GM18909 (cell line): ENCODE measurements around the gene ERN1.
"Not testable (repeated sequence)": the region's sequence is repeated elsewhere in the genome, so short reads cannot be mapped to it uniquely, and the experiment has no call there.

Experiments
- ATAC-seq: cut with Tn5 transposase; IDR thresholded peaks from one replicate; pipeline ENCODE4 v1.9.1; 2021; ENCODE audit warnings: mild to moderate bottlenecking; ENCODE audit not compliant: unreplicated experiment, poor library complexity

The ERN1 gene

DNA sequence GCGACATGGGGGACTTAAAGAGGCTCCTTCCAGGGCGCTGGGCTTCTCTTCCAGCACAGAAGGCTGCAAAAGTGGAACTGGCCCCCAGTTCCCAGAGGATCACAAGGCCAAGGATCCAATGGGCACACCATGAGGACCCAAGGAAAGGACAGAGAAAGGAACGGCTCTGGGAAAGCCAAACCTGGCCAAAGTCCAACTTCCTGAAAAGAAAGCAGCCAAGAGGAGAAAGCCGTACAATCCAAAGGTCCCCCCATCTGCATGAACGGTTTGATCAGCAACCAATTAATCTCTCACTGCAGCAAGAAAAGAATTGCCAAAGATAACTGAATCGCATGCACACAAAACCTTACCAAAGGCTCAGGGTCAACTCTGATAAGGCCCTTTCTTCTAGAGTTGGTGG is 89.7 kb downstream of the ERN1 start:
- no peak for ATAC-seq

DNA sequence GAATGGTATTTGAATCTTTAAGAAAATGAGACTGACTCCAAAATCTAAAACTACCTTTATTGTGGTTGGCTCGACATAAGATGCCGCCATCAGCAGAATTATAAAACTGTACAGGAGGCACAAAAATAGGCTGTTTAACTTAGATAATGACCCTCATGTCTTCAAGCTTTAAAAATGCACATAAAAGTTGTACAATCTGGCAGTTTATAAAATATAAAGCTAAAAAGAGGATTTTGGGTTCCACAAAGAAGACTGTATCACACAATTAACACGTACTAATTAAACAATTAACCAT is 90.9 kb downstream of the ERN1 start:
- ATAC-seq: no peak

DNA sequence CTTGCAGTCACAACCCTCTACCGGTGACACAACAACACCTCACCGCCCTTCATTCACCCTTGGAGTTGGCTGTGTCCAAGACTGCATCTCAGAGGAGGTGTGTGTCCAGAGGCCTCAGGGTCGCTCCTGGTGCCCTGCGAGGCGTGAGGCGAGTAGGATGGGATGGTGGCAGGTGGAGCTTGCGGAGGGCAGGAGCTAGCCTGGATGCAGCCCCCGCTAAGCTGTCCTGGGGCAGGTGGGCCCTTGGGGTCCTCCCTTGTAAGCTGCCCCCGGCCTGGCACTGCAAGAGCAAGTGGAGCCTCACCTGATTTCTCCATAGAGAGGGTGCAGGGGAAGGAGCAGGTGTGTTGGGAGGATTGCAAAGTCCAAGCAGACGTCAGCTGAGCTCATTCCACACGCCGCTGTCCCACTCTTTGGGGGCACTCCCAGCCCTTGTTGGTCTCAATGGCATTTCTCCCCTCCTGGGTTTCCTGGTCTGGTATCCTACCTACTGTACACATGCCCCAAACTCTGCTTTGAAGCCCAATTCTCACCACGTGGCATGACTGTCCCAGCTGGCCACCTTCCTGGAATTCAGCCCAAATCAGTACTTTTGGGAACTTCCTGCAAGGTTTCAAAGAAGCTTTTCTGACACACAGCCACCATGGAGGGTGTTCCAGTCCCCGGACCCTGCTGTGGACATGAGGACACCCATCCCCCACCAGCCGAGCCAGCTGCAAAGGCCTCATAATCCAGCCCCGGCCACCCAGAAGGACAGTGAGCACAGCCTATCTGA is 91.4 kb downstream of the ERN1 start:
- ATAC-seq: no peak

DNA sequence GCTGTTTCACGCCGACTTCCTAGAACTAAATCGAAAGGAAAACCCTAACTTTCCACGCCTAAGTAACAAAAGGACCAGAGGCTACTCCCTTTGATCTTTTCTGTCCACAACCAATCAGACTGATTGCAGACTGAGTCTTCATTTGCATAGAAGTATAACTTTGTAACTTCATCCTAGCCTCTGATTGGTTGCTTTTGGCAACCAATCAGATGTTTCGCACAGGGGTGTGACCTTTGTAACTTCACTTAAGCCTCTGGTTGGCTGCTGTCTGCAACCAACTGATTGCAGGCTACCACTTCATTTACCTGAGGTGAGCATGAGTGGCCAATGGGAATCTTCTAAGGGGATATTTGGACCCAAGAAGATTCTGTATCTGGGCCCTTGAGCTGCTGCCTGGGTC is 92.1 kb downstream of the ERN1 start:
- no peak for ATAC-seq

DNA sequence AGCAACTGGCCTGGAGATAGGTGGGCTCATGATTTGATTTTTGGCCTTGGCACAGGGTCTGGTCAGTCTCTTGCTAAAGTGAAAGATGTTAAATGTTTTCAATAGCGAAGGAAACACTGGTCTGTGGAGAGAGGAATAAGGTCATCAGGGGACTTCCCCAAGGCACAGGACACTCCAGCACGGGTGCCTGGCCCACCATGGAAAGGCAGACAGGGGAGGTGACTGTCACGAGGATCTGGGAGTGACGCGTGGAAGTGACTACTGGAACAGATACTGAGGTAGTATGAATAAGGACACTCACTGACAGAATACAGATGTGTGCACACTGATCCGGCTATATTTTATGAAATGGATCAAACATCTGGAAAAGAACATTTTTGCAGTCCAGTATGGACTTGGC is 92.8 kb downstream of the ERN1 start:
- ATAC-seq: no peak

DNA sequence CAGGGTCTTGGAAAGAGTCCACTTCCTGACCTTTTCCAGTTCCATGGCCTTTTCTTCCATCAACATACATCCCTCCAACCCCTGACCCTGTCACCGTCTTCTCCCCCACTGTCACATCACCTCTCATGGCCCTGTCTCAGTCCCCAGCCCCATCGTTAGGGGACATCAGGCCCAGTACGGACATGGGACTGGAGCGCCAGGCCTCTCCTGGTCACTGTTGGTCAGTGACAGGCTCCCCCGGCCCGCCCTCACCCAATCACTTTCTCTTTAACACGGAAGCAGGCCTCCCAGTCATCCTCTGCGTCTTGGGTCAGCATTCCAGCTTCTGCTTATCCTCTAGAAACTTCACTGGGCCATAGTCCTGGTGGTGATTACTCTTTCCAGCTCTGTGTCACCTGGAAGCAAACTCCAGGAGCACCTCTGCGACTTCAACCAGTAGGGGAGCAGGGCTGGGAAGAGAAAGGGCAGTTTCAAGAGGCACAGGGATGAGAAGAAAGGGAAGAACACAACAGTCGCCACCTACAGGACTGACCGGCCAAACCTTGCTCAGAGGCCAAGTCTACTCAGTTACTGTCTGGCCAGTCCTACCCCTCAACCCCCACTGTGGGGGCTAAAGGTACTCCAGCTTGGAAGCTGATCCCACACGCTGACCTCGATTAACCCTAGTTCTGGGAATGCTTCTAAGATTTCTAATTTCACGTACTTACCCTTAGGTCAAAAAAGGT is 93.6 kb downstream of the ERN1 start:
- no peak for ATAC-seq

DNA sequence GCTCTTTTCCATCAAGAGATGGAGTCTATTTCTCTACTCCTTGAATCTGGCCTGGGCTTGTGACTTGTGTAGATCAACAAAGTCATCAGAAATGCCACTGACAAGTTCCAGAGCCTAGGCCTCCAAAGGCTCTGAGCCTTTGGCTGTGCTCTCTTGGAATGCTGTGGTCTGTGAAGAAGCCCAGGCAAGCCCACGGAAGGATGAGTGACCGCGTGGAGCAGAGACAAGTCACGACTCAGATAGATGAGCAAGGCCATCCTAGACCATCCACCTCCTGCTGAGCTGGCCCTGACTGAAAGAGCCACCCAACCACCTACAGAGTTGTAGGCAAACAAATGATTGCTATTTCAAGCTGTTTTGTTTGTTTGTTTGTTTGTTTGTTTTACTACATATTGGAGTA is 97.9 kb downstream of the ERN1 start:
- no peak for ATAC-seq

DNA sequence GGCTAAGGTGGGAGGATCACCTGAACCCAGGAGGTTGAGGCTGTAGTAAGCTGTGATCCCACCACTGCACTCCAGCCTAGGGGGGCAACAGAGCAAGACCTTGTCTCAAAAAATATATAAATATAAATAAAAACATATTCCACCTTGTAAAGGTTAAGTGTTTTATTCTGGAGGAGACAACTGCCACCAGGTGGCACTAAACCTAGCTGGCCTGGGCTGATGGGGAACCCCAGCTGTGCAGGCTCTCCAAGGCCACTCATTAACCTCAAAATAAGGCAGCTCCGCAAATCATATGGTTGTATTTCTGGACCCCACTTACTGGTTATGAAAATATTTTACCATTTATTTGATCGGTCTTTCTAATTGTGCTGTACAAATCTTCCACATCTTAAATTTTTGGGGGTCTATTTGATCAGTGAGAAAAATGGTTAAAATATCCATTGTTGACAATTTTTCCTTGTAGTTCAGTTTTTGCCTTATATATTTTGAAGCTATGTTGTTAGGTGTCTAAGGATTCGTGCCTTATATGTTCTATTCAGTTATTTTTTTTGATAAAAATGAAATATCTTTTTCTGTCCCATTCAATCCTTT is 101.0 kb downstream of the ERN1 start:
- no peak for ATAC-seq

DNA sequence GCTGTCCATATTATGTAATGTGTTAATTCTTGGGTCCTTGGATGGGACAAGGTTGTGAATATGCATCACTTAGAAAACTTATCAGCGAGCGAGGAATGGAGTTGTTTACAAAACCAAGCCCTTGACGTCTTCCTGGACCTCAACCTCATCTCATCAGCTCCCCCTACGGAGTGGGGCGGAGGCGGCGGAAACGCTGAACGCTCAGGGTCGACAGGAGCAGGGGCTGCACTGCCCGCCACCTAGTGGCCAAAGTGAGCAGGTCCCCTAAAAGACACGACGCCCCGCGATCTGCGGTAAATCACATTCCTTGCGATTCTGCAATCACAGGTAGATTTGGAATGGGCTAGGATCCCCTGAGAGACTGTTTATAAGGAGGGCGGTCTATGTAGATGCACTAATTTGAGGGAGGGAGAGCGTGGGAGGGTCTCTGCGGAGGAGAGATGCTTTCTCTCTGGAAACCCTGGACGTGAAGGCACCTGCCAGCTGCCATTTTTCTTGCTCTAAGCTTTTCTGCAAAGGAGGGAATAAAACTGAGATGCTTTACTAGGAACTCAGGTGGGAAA is 104.1 kb downstream of the ERN1 start:
- ATAC-seq: peak; percentile 69

DNA sequence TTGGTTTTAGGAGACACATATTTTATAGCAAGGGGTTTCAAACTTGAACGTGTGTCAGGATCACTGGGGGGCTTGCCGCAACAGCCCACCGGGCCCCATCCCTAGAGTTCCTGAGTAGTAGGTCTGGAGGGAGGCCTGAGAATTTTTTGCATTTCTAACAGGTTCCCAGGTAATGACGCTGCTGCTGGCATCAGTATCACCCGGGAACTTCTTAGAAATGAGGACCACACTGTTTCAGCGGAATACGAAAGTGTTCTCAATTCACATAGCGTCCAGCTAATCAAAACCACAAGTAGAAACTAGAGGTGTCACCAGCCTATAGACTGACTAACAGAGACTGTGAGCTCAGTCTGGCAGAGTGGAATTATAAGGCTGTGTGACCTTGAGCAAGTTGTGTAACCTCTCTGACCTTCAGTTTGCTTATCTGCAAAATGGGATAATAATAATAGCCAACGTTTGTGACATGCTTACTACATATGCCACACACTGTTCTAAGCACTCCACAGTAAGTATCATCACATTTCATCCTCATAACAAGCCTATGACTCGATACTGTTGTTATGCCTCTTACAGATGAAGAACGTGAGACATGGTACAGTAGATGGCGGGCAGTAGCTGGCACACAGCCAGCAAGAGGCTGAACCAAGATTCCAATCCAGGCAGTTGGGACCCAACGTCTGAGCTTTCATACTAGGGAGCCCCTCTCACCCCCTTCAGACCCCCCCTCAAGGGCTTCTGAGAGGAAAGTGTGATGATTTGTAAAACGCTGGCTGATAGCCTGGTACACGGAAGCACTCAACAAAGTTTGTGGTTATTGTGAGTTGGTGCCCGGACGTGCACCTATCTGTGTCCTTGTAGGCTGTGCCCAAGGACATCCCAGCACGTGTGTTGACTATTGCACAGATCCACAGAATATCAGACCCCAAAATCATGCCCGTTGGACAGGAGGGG is 104.9 kb downstream of the ERN1 start:
- no peak for ATAC-seq

DNA sequence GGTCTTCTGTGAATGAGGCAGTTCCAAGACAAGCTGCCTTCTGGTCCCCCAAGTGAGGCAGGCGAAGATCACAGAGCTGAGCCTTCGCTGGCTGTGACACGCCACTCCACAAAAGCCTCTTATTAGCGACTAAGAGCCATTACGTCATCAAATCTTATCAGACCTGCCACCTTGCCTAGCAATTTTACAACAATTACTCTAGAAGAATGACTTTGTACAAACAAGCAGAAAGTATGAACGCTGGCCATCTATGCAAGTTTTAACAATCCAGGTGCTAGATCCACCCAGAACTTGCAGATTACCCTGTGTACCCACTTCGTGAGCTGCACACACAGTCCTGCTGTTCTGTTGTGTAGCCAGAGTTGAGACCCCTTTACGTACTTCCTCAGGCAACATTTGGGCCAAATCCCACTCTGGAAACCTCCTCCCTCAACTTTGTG is 105.7 kb downstream of the ERN1 start:
- no peak for ATAC-seq

DNA sequence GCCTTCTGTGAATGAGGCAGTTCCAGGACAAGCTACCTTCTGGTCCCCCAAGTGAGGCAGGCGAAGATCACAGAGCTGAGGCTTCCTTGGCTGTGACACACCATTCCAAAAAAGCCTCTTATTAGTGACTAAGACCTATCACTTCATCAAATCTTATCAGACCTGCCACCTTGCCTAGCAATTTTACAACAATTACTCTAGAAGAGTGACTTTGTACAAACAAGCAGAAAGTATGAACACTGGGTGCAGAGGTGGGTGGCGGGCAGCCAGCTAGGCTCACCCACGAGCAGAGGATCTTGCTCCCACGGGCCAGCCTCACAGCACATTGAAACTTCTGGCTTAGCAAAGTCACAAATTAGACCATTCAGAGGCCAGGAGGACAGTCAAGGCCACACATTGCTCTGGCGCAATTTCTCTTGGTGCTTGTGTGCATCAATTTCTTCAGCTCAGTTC is 107.3 kb downstream of the ERN1 start:
- ATAC-seq: no peak

DNA sequence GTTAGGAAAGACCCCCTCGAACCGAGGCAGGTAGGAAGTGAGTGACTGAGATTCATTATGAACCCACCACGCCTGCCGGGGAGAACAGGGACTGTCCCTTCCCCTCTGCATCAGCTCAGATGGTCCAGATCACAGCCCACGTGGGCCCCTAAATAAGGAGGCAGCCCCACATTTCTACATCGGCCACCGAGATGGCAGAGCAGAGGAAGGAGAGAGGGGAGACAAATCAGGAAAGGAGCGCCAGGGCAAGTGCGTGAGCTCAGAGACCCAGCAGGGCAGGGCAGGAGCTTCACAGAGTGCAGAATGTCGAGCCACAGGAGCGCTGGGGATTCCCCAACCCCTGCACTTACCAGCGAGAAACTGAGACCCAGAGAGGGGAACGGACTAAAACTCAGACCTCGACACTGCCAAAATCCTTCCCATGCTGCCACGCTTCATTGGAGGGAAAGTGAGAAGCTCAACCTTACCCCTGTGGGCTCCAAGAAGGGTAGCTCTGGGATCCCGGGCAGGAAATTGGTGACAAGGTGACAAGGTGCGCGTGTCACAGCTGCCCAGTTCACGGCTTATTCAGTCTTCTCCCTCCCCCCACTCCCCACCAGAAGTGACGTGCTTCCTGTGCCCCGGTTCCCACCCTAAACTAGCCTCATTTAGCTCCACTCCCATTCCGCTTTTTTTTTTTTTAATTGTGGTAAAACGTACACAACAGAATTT is 109.7 kb downstream of the ERN1 start, which contains the start of gene ICAM2:
TSS of gene ICAM2 (minus strand) at position 578 of the 711 bp plus-strand sequence. CDS start 13,942 bp downstream, outside the sequence.
- ATAC-seq: peak; percentile 66

DNA sequence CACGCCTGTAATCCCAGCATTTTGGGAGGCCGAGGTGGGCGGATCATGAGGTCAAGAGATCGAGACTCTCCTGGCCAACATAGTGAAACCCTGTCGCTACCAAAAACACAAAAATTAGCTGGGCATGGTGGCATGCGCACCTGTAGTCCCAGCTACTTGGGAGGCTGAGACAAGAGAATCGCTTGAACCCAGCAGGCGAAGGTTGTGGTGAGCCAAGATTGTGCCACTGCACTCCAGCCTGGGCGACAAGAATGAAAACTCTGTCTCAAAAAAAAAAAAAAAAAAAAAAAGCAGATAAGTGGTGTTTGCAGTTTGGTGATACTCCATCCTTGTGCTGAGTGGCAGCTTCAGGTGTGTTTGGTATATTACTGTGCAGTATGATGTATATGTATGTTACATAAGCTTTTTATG is 110.4 kb downstream of the ERN1 start:
- not testable (repeated sequence) for ATAC-seq

DNA sequence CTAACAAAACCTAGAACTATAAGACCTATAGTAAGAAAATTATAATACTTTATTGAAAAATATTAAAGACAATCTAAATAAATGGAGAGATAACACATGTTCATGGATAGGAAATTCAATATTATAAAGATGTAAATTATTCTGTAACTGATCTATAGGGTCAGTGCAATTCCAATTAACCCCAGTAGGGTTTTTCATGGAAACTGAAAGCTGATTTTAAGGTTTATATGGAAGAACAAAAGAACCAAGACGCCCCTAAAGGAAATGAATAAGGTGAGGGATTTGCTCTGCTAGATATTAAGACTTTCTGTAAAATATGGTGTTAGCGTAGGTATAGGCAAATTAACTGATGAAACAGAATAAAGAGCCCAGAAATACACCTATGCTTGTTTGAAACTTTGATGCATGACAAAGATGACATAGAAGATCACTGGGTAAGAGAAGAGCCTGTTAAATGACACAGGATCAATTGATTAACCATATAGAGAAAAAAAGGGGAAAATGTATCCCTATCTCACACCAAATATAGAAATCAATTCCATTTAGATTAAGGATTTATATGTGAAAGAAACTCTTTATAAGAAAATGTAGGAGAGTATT is 112.5 kb downstream of the ERN1 start:
- ATAC-seq: no peak

DNA sequence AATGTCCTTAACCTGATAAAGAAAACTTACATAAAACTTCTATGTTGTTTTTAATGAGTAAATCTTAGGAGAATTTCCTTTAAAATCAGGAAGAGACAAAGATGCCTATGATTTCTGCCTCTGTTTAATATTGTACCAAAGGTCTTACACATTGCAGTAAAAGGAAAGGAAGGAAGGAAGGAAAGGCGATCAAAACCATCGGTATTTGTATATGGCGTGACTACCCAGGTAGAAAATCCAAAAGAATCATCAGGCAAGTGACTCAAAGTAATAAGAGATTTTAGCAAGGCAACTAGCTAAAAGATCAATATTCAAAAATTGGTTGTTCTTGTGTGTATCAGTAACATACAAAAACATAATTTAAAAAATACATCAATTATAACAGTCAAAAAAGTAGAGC is 113.0 kb downstream of the ERN1 start:
- ATAC-seq: no peak

DNA sequence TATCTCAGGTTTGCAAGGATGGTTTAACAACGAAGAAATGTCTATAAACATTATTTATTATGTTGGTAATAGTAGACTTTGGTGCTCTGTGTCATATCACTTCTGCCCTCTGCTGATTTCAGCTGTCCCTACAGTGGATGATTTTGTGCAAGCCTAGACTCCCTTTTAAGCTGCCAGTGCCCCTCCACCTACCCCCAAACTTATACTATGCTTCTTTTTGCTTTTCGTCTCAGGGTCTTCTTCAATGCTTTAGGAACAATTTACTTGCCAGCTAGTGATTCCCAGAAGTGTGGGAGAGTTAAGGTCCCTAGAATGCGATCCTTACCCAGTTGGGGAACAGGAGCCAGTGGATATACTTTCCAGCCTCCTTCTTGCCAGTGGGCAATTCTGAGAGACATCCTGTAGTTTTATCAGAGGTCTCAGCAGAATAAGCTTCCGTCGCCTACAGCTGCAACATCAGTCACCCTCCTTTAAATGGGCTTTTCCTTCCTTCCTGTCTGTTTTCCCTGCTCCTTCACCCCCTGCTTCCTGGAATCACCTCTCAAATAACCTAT is 113.6 kb downstream of the ERN1 start:
- no peak for ATAC-seq

DNA sequence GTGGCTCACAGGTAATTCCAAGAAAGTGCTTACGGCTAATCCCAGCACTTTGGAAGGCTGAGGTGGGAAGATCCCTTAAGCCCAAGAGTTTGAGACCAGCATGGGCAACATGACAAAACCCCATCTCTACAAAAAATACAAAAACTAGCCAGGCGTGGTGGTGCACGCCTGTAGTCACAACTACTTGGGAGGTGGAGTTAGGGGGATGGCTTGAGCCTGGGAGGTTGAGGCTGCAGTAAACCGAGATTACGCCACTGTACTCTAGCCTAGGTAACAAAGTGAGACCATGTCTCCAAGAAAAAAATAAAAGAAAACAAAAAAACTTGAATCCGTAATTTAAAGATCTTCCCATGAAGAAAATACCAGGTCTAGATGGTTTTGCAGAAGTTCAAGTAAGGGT is 114.5 kb downstream of the ERN1 start:
- no peak for ATAC-seq
